ENCODE measurements around the gene POU6F2.

- TF ChIP-seq CTCF (IDR thresholded peaks at IDR 0.05) (no peak), EZH2 (IDR thresholded peaks at IDR 0.05; ENCODE audit: borderline replicate concordance, insufficient read depth, low read depth, low read length, poor library complexity, severe bottlenecking) (no peak)
Observed at GRCh38 chr7:39062811-39063210, 85.1 kb downstream of the POU6F2 start.
